HCT116 (cell line): ENCODE results near the gene MCFD2. TPM values are rescaled to one million over a fixed set of nuclear protein-coding genes. Genes with fewer than 3 reads are reported as not detected.

Experiments used
- ATAC-seq: fragments of 200-7000 bp; cut with Tn5 transposase; 2 replicates; pipeline ENCODE4 v1.9.1; 2020; ENCODE audit warnings: mild to moderate bottlenecking, moderate library complexity
- BruUV-seq: library from RNA; stranded (reverse); fragments of 400-500 nt; replicated peaks from 2 replicates; lab custom pipeline; 2021; lab: Mats Ljungman, UMichigan
- CTCF ChIA-PET: fragments of 300-600 bp; sonication (Branson Sonifier 250); formaldehyde crosslinking; loops from one replicate; lab custom pipeline; 2021; ENCODE audit warnings: antibody characterized with exemption; lab: Charles Lee
- POLR2A ChIA-PET: fragments of 300-600, 350-600 bp; sonication (Branson Sonifier 250); formaldehyde crosslinking; loops from one replicate; lab custom pipeline; 2021; ENCODE audit warnings: antibody characterized with exemption; lab: Charles Lee
- RAD21 ChIA-PET, 2 experiments: fragments of 300-600 bp; sonication (Branson Sonifier 250); formaldehyde crosslinking; loops; one replicate each; lab custom pipeline; 2023; ENCODE audit warnings: low total read pairs in 2 of 2; ENCODE audit not compliant: uncharacterized antibody in 2 of 2, unreplicated experiment in 2 of 2, low non-redundant PET in 1 of 2; lab: Charles Lee
- DNase-seq: peaks from one replicate; pipeline ENCODE4 v3.0.0-alpha.2; 2010; ENCODE audit warnings: low read depth, low spot score
- H2AFZ ChIP-seq: fragments of 200-600 bp; shearing (Covaris generic), sonication (generic); 2 replicates; pipeline ENCODE4 v1.6.1; 2017; ENCODE audit warnings: low read depth, mixed run types, mixed read lengths, antibody characterized with exemption, low read length; ENCODE audit not compliant: poor library complexity, severe bottlenecking
- H3K27ac ChIP-seq: 2 replicates; pipeline ENCODE4 v1.5.1; 2012; ENCODE audit warnings: low read depth, low read length
- H3K27me3 ChIP-seq: fragments of 200-600 bp; sonication (generic); 2 replicates; pipeline ENCODE4 v1.6.1; 2016; ENCODE audit warnings: mixed run types, low read length, mixed read lengths; ENCODE audit not compliant: insufficient read depth
- H3K36me3 ChIP-seq, 2 experiments: fragments of 200-500 bp in 1 of 2; fragments of 200-600 bp in 1 of 2; sonication (Bioruptor generic) in 1 of 2; sonication (generic) in 1 of 2; 2 replicates each; pipeline versions ENCODE4 v1.5.1 to v1.6.1; 2014 to 2016; ENCODE audit warnings: low read length in 2 of 2, inconsistent platforms in 1 of 2, mixed read lengths in 1 of 2, mixed run types in 1 of 2; ENCODE audit not compliant: insufficient read depth in 2 of 2, control insufficient read depth in 1 of 2
- H3K4me1 ChIP-seq, 2 experiments: fragments of 200-600 bp in 1 of 2; sonication (generic) in 1 of 2; 2 replicates each; pipeline versions ENCODE4 v1.5.1 to v1.6.1; 2012 to 2017; ENCODE audit warnings: low read length in 2 of 2, inconsistent platforms in 1 of 2, mild to moderate bottlenecking in 1 of 2, mixed read lengths in 1 of 2, mixed run types in 1 of 2, moderate library complexity in 1 of 2; ENCODE audit not compliant: insufficient read depth in 2 of 2, control insufficient read depth in 1 of 2
- H3K4me2 ChIP-seq: fragments of 200-600 bp; sonication (generic); 2 replicates; pipeline ENCODE4 v1.6.1; 2017; ENCODE audit warnings: mixed run types, low read length, mixed read lengths
- H3K4me3 ChIP-seq, 2 experiments: fragments of 200-600 bp in 1 of 2; sonication (generic) in 1 of 2; replicated peaks in 1 of 2; 2 replicates each; pipeline ENCODE4 v1.5.1; 2011 to 2016; ENCODE audit warnings: low read length in 2 of 2, control low read depth in 1 of 2, low read depth in 1 of 2, mild to moderate bottlenecking in 1 of 2, mixed read lengths in 1 of 2, mixed run types in 1 of 2
- H3K79me2 ChIP-seq: fragments of 200-600 bp; sonication (generic); 2 replicates; pipeline ENCODE4 v1.6.1; 2017; ENCODE audit warnings: mild to moderate bottlenecking, mixed run types, low read length, moderate library complexity, mixed read lengths; ENCODE audit not compliant: insufficient read depth
- H3K9ac ChIP-seq: fragments of 200-600 bp; sonication (generic); 2 replicates; pipeline ENCODE4 v1.6.1; 2016; ENCODE audit warnings: low read length, mixed read lengths
- H3K9me2 ChIP-seq: fragments of 200-600 bp; sonication (generic), shearing (Covaris generic); 2 replicates; pipeline ENCODE4 v1.6.1; 2017; ENCODE audit warnings: mixed run types, mild to moderate bottlenecking, moderate library complexity; ENCODE audit not compliant: insufficient read depth
- H3K9me3 ChIP-seq, 2 experiments: fragments of 200-500 bp in 1 of 2; fragments of 200-600 bp in 1 of 2; sonication (Bioruptor generic) in 1 of 2; sonication (generic) in 1 of 2; 2 replicates each; pipeline ENCODE4 v1.6.1; 2014 to 2017; ENCODE audit warnings: low read length in 2 of 2, mixed read lengths in 2 of 2, inconsistent platforms in 1 of 2, low read depth in 1 of 2, mild to moderate bottlenecking in 1 of 2, mixed run types in 1 of 2, moderate library complexity in 1 of 2; ENCODE audit not compliant: control insufficient read depth in 1 of 2, insufficient read depth in 1 of 2
- H4K20me1 ChIP-seq: fragments of 200-600 bp; sonication (generic), shearing (Covaris generic); 2 replicates; pipeline ENCODE4 v1.6.1; 2017; ENCODE audit warnings: mixed run types, mild to moderate bottlenecking, moderate library complexity; ENCODE audit not compliant: insufficient read depth
- CBX3 ChIP-seq: IDR thresholded peaks from 2 replicates; pipeline ENCODE4 v1.6.1; 2012; ENCODE audit warnings: low read depth
- CEBPB ChIP-seq: IDR thresholded peaks from 2 replicates; pipeline ENCODE4 v1.6.1; 2012; ENCODE audit warnings: low read depth
- EGR1 ChIP-seq: IDR thresholded peaks from 2 replicates; pipeline ENCODE4 v1.6.1; 2012; ENCODE audit warnings: low read depth
- ELF1 ChIP-seq: IDR thresholded peaks from 2 replicates; pipeline ENCODE4 v1.6.1; 2012; ENCODE audit warnings: low read depth, borderline replicate concordance
- EZH2phosphoT487 ChIP-seq: fragments of 200-600 bp; IDR thresholded peaks from 2 replicates; pipeline ENCODE4 v1.6.1; 2018; ENCODE audit warnings: antibody characterized with exemption, borderline replicate concordance
- JUND ChIP-seq: IDR thresholded peaks from 2 replicates; pipeline ENCODE4 v1.6.1; 2012
- POLR2A ChIP-seq: IDR thresholded peaks from 2 replicates; pipeline ENCODE4 v1.7.0; 2011; ENCODE audit warnings: borderline replicate concordance; ENCODE audit not compliant: insufficient read depth, insufficient read length; ENCODE audit errors: extremely low read depth
- POLR2AphosphoS5 ChIP-seq: IDR thresholded peaks from 2 replicates; pipeline ENCODE4 v1.6.1; 2011; ENCODE audit warnings: mild to moderate bottlenecking, low read depth, low read length, moderate library complexity
- SIN3A ChIP-seq: IDR thresholded peaks from 2 replicates; pipeline ENCODE4 v1.6.1; 2012; ENCODE audit warnings: low read depth
- SP1 ChIP-seq: IDR thresholded peaks from 2 replicates; pipeline ENCODE4 v1.6.1; 2012; ENCODE audit warnings: low read depth
- TCF7L2 ChIP-seq: IDR thresholded peaks from 2 replicates; pipeline ENCODE4 v1.7.0; 2011; ENCODE audit warnings: borderline replicate concordance, inconsistent platforms; ENCODE audit not compliant: insufficient read depth, insufficient read length; ENCODE audit errors: extremely low read depth
- YY1 ChIP-seq: IDR thresholded peaks from 2 replicates; pipeline ENCODE4 v1.6.1; 2011; ENCODE audit warnings: low read length, low read depth, moderate library complexity, mild to moderate bottlenecking; ENCODE audit not compliant: insufficient replicate concordance; ENCODE audit errors: extremely low read depth
- ZFX ChIP-seq: fragments of 450-650 bp; IDR thresholded peaks from 2 replicates; pipeline ENCODE4 v1.6.1; 2017
- intact Hi-C: fragments of 100-400 bp; cut with micrococcal nuclease; formaldehyde crosslinking; loops from 2 replicates; pipeline ENCODE4 v1.10.0; 2022
- total RNA-seq: library from RNA; stranded (reverse); gene quantifications from one replicate; pipeline ENCODE4 v1.2.1, GENCODE V29; 2021; ENCODE audit not compliant: unreplicated experiment
- TF ChIP-seq, protein P1 (sequence below): IDR thresholded peaks from 2 replicates; pipeline ENCODE4 v1.6.1; 2012
- TF ChIP-seq, protein P2 (sequence below): IDR thresholded peaks from 2 replicates; pipeline ENCODE4 v1.6.1; 2011; ENCODE audit warnings: mild to moderate bottlenecking, low read length, moderate library complexity; ENCODE audit not compliant: insufficient replicate concordance; ENCODE audit errors: extremely low read depth
- TF ChIP-seq, protein P3 (sequence below): IDR thresholded peaks from 2 replicates; pipeline ENCODE4 v1.6.1; 2012; ENCODE audit warnings: low read depth

MCFD2 gene
- total RNA-seq, 1 experiment from 2014 or later: 73.9 TPM

DNA sequence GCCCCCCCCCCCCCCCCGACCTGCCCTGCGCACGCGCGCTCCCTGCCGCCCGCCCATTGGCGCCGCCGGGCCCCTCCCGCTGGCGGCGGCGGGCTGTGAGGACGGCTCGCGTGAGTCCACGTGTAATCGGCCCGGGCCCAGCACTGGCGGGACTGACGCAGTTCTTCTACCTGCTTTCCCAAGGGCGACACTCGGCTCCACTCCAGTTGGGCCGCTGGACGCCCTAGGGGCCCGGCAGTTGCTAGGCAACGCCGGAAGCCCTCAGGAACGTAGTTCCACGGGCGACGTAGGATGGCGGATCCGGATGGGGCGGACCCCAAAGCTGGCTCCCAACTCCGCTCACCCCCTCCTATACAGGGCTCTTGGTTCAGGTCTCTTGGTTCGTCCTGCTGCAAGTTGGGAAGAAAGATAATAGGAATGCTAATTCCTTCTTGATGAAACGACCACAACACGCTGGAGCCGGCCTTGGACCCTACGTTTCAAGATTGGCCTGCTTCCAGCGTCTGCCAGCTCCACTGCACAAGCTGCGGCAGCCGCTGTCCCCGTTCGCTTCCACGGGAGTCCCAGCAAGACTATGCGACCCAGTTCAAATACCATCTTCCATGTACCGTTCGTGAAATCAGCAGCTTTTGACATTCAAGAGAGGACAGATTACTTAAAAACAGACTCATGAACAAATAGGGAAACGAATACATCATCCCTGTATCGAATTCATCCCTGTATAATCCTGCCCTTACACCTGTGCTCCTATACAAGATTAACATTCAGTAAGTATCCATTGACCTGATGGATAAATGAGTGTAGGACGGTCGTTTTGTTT is 415 bp upstream of the MCFD2 start:
- RAD21 ChIA-PET: interaction anchor here in 1 of 2 experiments (0.6 kb wide), 1 partner anchor 100 kb away, joined by 3 read pairs; no protein-coding TSS in a partner anchor
- POLR2A ChIA-PET: interaction anchor here (0.7 kb wide), 1 partner anchor 19 kb away, joined by 3 read pairs; no protein-coding TSS in a partner anchor
- peak overlapping the region; percentile 80 for H3K27ac ChIP-seq
- H3K79me2 ChIP-seq: peaks cover 44% of the 10 kb centered on the region
- peak; percentile 84 for ATAC-seq
- no peaks in the 10 kb centered on the region for H3K9me3 ChIP-seq
- H3K4me1 ChIP-seq: peaks cover 21 to 59% of the 10 kb centered on the region in 2 experiments
- no peaks in the 10 kb centered on the region for H3K9me2 ChIP-seq
- H3K36me3 ChIP-seq: no peaks in the 10 kb centered on the region; a peak in 1 of 4 replicates
- TF ChIP-seq SP1: no peak
- no peak for TF ChIP-seq CBX3
- peak; percentile 73 for TF ChIP-seq POLR2AphosphoS5
- TF ChIP-seq, protein P1, sequence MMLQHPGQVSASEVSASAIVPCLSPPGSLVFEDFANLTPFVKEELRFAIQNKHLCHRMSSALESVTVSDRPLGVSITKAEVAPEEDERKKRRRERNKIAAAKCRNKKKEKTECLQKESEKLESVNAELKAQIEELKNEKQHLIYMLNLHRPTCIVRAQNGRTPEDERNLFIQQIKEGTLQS: no peak
- no peak for TF ChIP-seq JUND
- TF ChIP-seq ZFX: 0 out of 2 replicates have a peak, but pooled peaks have one; percentile 30
- no peak for TF ChIP-seq EGR1
- no peak for TF ChIP-seq ELF1
- TF ChIP-seq, protein P2, sequence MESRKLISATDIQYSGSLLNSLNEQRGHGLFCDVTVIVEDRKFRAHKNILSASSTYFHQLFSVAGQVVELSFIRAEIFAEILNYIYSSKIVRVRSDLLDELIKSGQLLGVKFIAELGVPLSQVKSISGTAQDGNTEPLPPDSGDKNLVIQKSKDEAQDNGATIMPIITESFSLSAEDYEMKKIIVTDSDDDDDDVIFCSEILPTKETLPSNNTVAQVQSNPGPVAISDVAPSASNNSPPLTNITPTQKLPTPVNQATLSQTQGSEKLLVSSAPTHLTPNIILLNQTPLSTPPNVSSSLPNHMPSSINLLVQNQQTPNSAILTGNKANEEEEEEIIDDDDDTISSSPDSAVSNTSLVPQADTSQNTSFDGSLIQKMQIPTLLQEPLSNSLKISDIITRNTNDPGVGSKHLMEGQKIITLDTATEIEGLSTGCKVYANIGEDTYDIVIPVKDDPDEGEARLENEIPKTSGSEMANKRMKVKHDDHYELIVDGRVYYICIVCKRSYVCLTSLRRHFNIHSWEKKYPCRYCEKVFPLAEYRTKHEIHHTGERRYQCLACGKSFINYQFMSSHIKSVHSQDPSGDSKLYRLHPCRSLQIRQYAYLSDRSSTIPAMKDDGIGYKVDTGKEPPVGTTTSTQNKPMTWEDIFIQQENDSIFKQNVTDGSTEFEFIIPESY: no peak
- TF ChIP-seq EZH2phosphoT487: no peak
- no peak for TF ChIP-seq CEBPB
- peak; percentile 49 for TF ChIP-seq POLR2A
- TF ChIP-seq, protein P3, sequence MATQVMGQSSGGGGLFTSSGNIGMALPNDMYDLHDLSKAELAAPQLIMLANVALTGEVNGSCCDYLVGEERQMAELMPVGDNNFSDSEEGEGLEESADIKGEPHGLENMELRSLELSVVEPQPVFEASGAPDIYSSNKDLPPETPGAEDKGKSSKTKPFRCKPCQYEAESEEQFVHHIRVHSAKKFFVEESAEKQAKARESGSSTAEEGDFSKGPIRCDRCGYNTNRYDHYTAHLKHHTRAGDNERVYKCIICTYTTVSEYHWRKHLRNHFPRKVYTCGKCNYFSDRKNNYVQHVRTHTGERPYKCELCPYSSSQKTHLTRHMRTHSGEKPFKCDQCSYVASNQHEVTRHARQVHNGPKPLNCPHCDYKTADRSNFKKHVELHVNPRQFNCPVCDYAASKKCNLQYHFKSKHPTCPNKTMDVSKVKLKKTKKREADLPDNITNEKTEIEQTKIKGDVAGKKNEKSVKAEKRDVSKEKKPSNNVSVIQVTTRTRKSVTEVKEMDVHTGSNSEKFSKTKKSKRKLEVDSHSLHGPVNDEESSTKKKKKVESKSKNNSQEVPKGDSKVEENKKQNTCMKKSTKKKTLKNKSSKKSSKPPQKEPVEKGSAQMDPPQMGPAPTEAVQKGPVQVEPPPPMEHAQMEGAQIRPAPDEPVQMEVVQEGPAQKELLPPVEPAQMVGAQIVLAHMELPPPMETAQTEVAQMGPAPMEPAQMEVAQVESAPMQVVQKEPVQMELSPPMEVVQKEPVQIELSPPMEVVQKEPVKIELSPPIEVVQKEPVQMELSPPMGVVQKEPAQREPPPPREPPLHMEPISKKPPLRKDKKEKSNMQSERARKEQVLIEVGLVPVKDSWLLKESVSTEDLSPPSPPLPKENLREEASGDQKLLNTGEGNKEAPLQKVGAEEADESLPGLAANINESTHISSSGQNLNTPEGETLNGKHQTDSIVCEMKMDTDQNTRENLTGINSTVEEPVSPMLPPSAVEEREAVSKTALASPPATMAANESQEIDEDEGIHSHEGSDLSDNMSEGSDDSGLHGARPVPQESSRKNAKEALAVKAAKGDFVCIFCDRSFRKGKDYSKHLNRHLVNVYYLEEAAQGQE: no peak
- peak; percentile 58 for TF ChIP-seq TCF7L2
- TF ChIP-seq YY1: peak; percentile 69
- no peak for TF ChIP-seq SIN3A
- no peaks in the 10 kb centered on the region for H3K27me3 ChIP-seq
- BruUV-seq: TSS peak; percentile 84
- H4K20me1 ChIP-seq: no peaks in the 10 kb centered on the region
- H2AFZ ChIP-seq: no peak overlapping the region
- peak; percentile 88 for DNase-seq
- CTCF ChIA-PET: interaction anchor here (0.6 to 0.7 kb wide), 2 partner anchors 92 to 450 kb away, joined by 3 read pairs; no protein-coding TSS in a partner anchor
- H3K9ac ChIP-seq: peak overlapping the region; percentile 94
- intact Hi-C loops: no loop called here
- peak overlapping the region; percentile 86 for H3K4me2 ChIP-seq
- H3K4me3 ChIP-seq: peak overlapping the region; percentile 87 to 93
